H9 (cell line): ENCODE measurements around the gene PLXNA4. TPM values are rescaled to one million over a fixed set of nuclear protein-coding genes. Genes with fewer than 3 reads are reported as not detected.

Experiments
- DNase-seq: peaks from one replicate; pipeline ENCODE4 v3.0.0-alpha.2; 2017
- H2AFZ ChIP-seq: one replicate; pipeline ENCODE4 v1.6.1; 2013; ENCODE audit warnings: mild to moderate bottlenecking, low read length, control low read depth, moderate library complexity
- H2AK5ac ChIP-seq: 2 replicates; pipeline ENCODE4 v1.6.1; 2013; ENCODE audit warnings: low read length, control low read depth, mixed read lengths; ENCODE audit not compliant: insufficient read length
- H2BK120ac ChIP-seq: one replicate; pipeline ENCODE4 v1.6.1; 2013; ENCODE audit warnings: low read depth, mild to moderate bottlenecking, low read length, control low read depth, inconsistent platforms; ENCODE audit not compliant: poor library complexity, severe bottlenecking
- H2BK12ac ChIP-seq: 2 replicates; pipeline ENCODE4 v1.6.1; 2013; ENCODE audit warnings: low read length, control low read depth, mixed read lengths, low read depth; ENCODE audit not compliant: insufficient read length
- H2BK15ac ChIP-seq: 2 replicates; pipeline ENCODE4 v1.6.1; 2013; ENCODE audit warnings: low read depth, low read length, control low read depth
- H2BK20ac ChIP-seq: one replicate; pipeline ENCODE4 v1.6.1; 2013; ENCODE audit warnings: low read depth, mild to moderate bottlenecking, low read length, control low read depth, inconsistent platforms; ENCODE audit not compliant: poor library complexity, severe bottlenecking
- H2BK5ac ChIP-seq: 2 replicates; pipeline ENCODE4 v1.6.1; 2013; ENCODE audit warnings: low read length, control low read depth, mixed read lengths; ENCODE audit not compliant: insufficient read length
- H3K14ac ChIP-seq: 2 replicates; pipeline ENCODE4 v1.6.1; 2013; ENCODE audit warnings: low read length, control low read depth; ENCODE audit not compliant: insufficient read depth
- H3K18ac ChIP-seq: 2 replicates; pipeline ENCODE4 v1.6.1; 2013; ENCODE audit warnings: low read depth, mild to moderate bottlenecking, mixed read lengths, low read length, control low read depth; ENCODE audit not compliant: insufficient read length
- H3K23ac ChIP-seq: 2 replicates; pipeline ENCODE4 v1.6.1; 2013; ENCODE audit warnings: low read length, control low read depth, mixed read lengths, low read depth; ENCODE audit not compliant: insufficient read length
- H3K23me2 ChIP-seq: 2 replicates; pipeline ENCODE4 v1.6.1; 2013; ENCODE audit warnings: low read depth, mild to moderate bottlenecking, mixed read lengths, low read length, control low read depth; ENCODE audit not compliant: insufficient read length, poor library complexity, severe bottlenecking
- H3K27ac ChIP-seq: 2 replicates; pipeline ENCODE4 v1.5.1; 2013; ENCODE audit warnings: low read length, control low read depth, mixed read lengths, low read depth; ENCODE audit not compliant: insufficient read length
- H3K27me3 ChIP-seq: 2 replicates; pipeline ENCODE4 v1.6.1; 2013; ENCODE audit warnings: low read length, control low read depth, inconsistent platforms; ENCODE audit not compliant: insufficient read depth
- H3K4ac ChIP-seq: 2 replicates; pipeline ENCODE4 v1.6.1; 2013; ENCODE audit warnings: low read depth, mild to moderate bottlenecking, control low read depth, inconsistent platforms, low read length, moderate library complexity
- H3K4me1 ChIP-seq: 2 replicates; pipeline ENCODE4 v1.6.1; 2013; ENCODE audit warnings: low read length, control low read depth, inconsistent platforms; ENCODE audit not compliant: insufficient read depth
- H3K4me2 ChIP-seq: 2 replicates; pipeline ENCODE4 v1.6.1; 2013; ENCODE audit warnings: low read length, control low read depth, mixed read lengths; ENCODE audit not compliant: insufficient read length, insufficient read depth
- H3K56ac ChIP-seq: 2 replicates; pipeline ENCODE4 v1.6.1; 2013; ENCODE audit warnings: low read depth, mild to moderate bottlenecking, mixed read lengths, low read length, control low read depth; ENCODE audit not compliant: insufficient read length
- H3K79me1 ChIP-seq: 2 replicates; pipeline ENCODE4 v1.6.1; 2013; ENCODE audit warnings: low read depth, mild to moderate bottlenecking, moderate library complexity, low read length, control low read depth, inconsistent platforms; ENCODE audit not compliant: insufficient read depth, poor library complexity, severe bottlenecking
- H3K79me2 ChIP-seq: 2 replicates; pipeline ENCODE4 v1.6.1; 2013; ENCODE audit warnings: low read length, control low read depth, inconsistent platforms; ENCODE audit not compliant: insufficient read depth
- H3K9ac ChIP-seq: 2 replicates; pipeline ENCODE4 v1.6.1; 2013; ENCODE audit warnings: low read length, control low read depth, mixed read lengths; ENCODE audit not compliant: insufficient read length; ENCODE audit errors: extremely low read depth
- H3K9me3 ChIP-seq: one replicate; pipeline ENCODE4 v1.6.1; 2013; ENCODE audit warnings: low read depth, low read length, inconsistent platforms; ENCODE audit not compliant: control insufficient read depth
- H3T11ph ChIP-seq: one replicate; pipeline ENCODE4 v1.6.1; 2013; ENCODE audit warnings: mild to moderate bottlenecking, low read length, control low read depth, inconsistent platforms
- H4K20me1 ChIP-seq: one replicate; pipeline ENCODE4 v1.6.1; 2013; ENCODE audit not compliant: control insufficient read depth, insufficient read length, insufficient read depth
- H4K5ac ChIP-seq: 2 replicates; pipeline ENCODE4 v1.6.1; 2013; ENCODE audit warnings: low read depth, mild to moderate bottlenecking, mixed read lengths, low read length, control low read depth; ENCODE audit not compliant: insufficient read length
- H4K8ac ChIP-seq: replicated peaks from 2 replicates; pipeline ENCODE4 v1.6.1; 2013; ENCODE audit warnings: low read length, control low read depth, mixed read lengths, low read depth; ENCODE audit not compliant: insufficient read length
- H4K91ac ChIP-seq: 2 replicates; pipeline ENCODE4 v1.6.1; 2013; ENCODE audit warnings: low read depth, mild to moderate bottlenecking, moderate library complexity, mixed read lengths, low read length, control low read depth; ENCODE audit not compliant: insufficient read length
- H3K27ac Mint-ChIP-seq, 3 experiments: 2 replicates in 2 of 3; 3 replicates in 1 of 3; pipeline ENCODE4 v1.8.0; 2020 to 2021; ENCODE audit warnings: mixed read lengths in 3 of 3, mild to moderate bottlenecking in 1 of 3, moderate library complexity in 1 of 3
- H3K27me3 Mint-ChIP-seq: 2 replicates; pipeline ENCODE4 v1.8.0; 2021; ENCODE audit warnings: low read depth, mild to moderate bottlenecking, moderate library complexity, mixed read lengths
- H3K36me3 Mint-ChIP-seq, 3 experiments: 2 replicates in 2 of 3; 3 replicates in 1 of 3; pipeline ENCODE4 v1.8.0; 2020 to 2021; ENCODE audit warnings: low read depth in 3 of 3, mixed read lengths in 3 of 3; ENCODE audit not compliant: insufficient read depth in 1 of 3
- H3K4me1 Mint-ChIP-seq, 2 experiments: 2 replicates each; pipeline ENCODE4 v1.8.0; 2020; ENCODE audit warnings: mixed read lengths in 2 of 2
- H3K4me3 Mint-ChIP-seq, 2 experiments: 2 replicates in 1 of 2; 3 replicates in 1 of 2; pipeline ENCODE4 v1.8.0; 2020 to 2021; ENCODE audit warnings: mild to moderate bottlenecking in 2 of 2, mixed read lengths in 2 of 2, moderate library complexity in 1 of 2
- H3K9me3 Mint-ChIP-seq, 2 experiments: 2 replicates in 1 of 2; 3 replicates in 1 of 2; pipeline ENCODE4 v1.8.0; 2020; ENCODE audit warnings: mild to moderate bottlenecking in 2 of 2, mixed read lengths in 2 of 2, moderate library complexity in 1 of 2
- WGBS: extraction: QIAGEN DNeasy Blood & Tissue Kit; methylation state at CpG from one replicate; pipeline ENCODE4 v1.1.7; 2013; ENCODE audit warnings: missing lambda C conversion rate, low lambda C conversion rate, mixed read lengths; ENCODE audit not compliant: insufficient read length; ENCODE audit errors: extremely low coverage; 5-methylcytosine and 5-hydroxymethylcytosine counted together
- total RNA-seq: library from RNA; stranded (reverse); gene quantifications from 2 replicates; pipeline ENCODE4 v1.2.1, GENCODE V29; 2021
- TF ChIP-seq, protein P1 (sequence below): fragments of 200-600 bp; sonication (generic); conservative IDR thresholded peaks from 3 replicates; pipeline ENCODE4 v1.8.0; 2021; ENCODE audit warnings: antibody characterized with exemption, mild to moderate bottlenecking

PLXNA4 gene
- total RNA-seq, 1 experiment from 2014 or later: 0.35 TPM

DNA sequence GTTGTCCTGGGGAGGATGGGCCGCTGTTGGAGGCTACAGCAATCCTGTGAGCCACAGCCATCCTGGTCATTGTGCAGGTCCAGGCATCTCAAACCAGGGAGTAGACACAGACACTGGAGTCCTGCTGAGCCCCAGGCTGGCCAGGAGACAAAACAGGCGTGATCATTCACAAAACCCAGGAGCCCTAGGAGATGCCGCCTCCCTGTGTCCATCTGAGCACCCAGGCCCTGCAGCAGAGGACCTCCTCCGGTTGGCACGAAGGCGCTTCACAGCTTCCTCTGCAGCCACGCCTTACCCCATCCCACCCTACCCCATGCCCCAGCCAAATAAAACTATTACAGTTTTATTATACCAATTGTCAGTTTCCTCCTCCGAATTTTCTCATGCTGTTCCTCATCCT is 183.6 kb downstream of the PLXNA4 start:
- H3K79me2 ChIP-seq: no peaks in the 10 kb centered on the region
- H3K9me3 Mint-ChIP-seq: no peaks in the 10 kb centered on the region
- WGBS: no CpG with 5 or more reads among the region's 8 CpGs
- no peaks in the 10 kb centered on the region for H3K79me1 ChIP-seq
- no peak overlapping the region for H3K27ac Mint-ChIP-seq
- no peak overlapping the region for H4K8ac ChIP-seq
- H2BK120ac ChIP-seq: no peak overlapping the region
- no peak overlapping the region for H4K5ac ChIP-seq
- no peak overlapping the region for H4K91ac ChIP-seq
- no peak overlapping the region for H2BK15ac ChIP-seq
- peaks cover 4 to 13% of the 10 kb centered on the region in 2 experiments for H3K4me1 Mint-ChIP-seq
- no peaks in the 10 kb centered on the region for H3K9me3 ChIP-seq
- no peaks in the 10 kb centered on the region for H3K36me3 Mint-ChIP-seq
- H3K14ac ChIP-seq: no peak overlapping the region
- no peak overlapping the region for H3T11ph ChIP-seq
- no peak overlapping the region for H3K18ac ChIP-seq
- DNase-seq: no peak
- H3K4me3 Mint-ChIP-seq: no peak overlapping the region
- no peak overlapping the region for H2AFZ ChIP-seq
- no peak overlapping the region for H3K27ac ChIP-seq
- no peak overlapping the region for H2AK5ac ChIP-seq
- H3K56ac ChIP-seq: no peak overlapping the region
- H3K23ac ChIP-seq: no peak overlapping the region
- H3K27me3 Mint-ChIP-seq: peaks cover 3% of the 10 kb centered on the region
- no peaks in the 10 kb centered on the region for H4K20me1 ChIP-seq
- H3K4ac ChIP-seq: no peak overlapping the region
- no peak overlapping the region for H2BK20ac ChIP-seq
- H3K27me3 ChIP-seq: no peaks in the 10 kb centered on the region
- no peaks in the 10 kb centered on the region for H3K4me1 ChIP-seq
- no peaks in the 10 kb centered on the region for H3K23me2 ChIP-seq
- no peak overlapping the region for H2BK12ac ChIP-seq
- no peak overlapping the region for H3K4me2 ChIP-seq
- no peak overlapping the region for H3K9ac ChIP-seq
- H2BK5ac ChIP-seq: no peak overlapping the region
- TF ChIP-seq, protein P1, sequence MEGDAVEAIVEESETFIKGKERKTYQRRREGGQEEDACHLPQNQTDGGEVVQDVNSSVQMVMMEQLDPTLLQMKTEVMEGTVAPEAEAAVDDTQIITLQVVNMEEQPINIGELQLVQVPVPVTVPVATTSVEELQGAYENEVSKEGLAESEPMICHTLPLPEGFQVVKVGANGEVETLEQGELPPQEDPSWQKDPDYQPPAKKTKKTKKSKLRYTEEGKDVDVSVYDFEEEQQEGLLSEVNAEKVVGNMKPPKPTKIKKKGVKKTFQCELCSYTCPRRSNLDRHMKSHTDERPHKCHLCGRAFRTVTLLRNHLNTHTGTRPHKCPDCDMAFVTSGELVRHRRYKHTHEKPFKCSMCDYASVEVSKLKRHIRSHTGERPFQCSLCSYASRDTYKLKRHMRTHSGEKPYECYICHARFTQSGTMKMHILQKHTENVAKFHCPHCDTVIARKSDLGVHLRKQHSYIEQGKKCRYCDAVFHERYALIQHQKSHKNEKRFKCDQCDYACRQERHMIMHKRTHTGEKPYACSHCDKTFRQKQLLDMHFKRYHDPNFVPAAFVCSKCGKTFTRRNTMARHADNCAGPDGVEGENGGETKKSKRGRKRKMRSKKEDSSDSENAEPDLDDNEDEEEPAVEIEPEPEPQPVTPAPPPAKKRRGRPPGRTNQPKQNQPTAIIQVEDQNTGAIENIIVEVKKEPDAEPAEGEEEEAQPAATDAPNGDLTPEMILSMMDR: no peak
